ENCODE data around the gene SLC16A5.
"Not testable (repeated sequence)": the region's sequence is repeated elsewhere in the genome, so short reads cannot be mapped to it uniquely, and the experiment has no call there.

The SLC16A5 gene

DNA sequence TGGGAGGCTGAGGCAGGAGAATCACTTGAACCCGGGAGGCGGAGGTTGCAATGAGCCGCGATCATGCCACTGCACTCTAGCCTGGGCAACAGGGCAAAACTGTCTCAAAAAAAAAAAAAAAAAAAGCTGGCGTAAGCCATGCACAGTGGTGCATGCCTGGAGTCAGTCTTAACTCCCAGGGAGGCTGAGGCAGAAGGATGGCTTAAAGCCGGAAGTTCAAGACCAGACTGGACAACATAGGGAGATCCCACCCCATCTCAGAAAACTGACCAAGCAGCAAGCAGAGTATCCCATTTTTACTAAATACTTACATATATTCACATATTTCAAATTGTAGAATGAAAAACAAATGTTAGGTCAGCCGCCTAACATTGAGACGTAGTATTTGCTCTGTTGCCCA lies 39.2 kb downstream of the SLC16A5 start:
- Histone ChIP-seq H3K4me1 (ENCODE audit: control extremely low read depth in 1 of 4, control insufficient read depth in 4 of 4, insufficient read depth in 4 of 4, low read length in 3 of 4) (peaks cover 5 to 48% (median 44%) of the 10 kb centered on the region in 4 experiments), H3K9me3 (ENCODE audit: control extremely low read depth in 1 of 5, control insufficient read depth in 4 of 5, insufficient read depth in 2 of 5, low read depth in 1 of 5, low read length in 4 of 5) (no peaks in the 10 kb centered on the region), H3K27me3 (replicated peaks in 2 of 5; ENCODE audit: control insufficient read depth in 4 of 5, insufficient read depth in 5 of 5, low read length in 4 of 5) (no peaks in the 10 kb centered on the region), H3K4me3 (ENCODE audit: control insufficient read depth in 1 of 7, extremely low read depth in 1 of 7, insufficient read depth in 4 of 7, low read depth in 2 of 7, low read length in 6 of 7) (no peak overlapping the region), H3K27ac (ENCODE audit: insufficient read depth in 1 of 2, low read depth in 1 of 2, low read length in 2 of 2, poor library complexity in 1 of 2, severe bottlenecking in 2 of 2) (no peak overlapping the region), H3K36me3 (ENCODE audit: control insufficient read depth in 4 of 4, insufficient read depth in 4 of 4, low read length in 3 of 4) (peaks cover 0 to 24% (median 16%) of the 10 kb centered on the region in 4 experiments)
- DNase-seq = no peak
- POLR2A ChIA-PET = interaction anchor here (0.7 kb wide), 1 partner anchor 45 kb away, joined by 5 read pairs; no protein-coding TSS in a partner anchor
- CTCF ChIA-PET = interaction anchor here (0.6 to 5.2 kb wide), 7 partner anchors 8 to 231 kb away, joined by 3 to 71 read pairs (median 5); partner anchors contain the start of gene ARMC7
- WGBS (ENCODE audit: insufficient coverage) = 98% methylated on average over 6 of the region's 8 CpGs

DNA sequence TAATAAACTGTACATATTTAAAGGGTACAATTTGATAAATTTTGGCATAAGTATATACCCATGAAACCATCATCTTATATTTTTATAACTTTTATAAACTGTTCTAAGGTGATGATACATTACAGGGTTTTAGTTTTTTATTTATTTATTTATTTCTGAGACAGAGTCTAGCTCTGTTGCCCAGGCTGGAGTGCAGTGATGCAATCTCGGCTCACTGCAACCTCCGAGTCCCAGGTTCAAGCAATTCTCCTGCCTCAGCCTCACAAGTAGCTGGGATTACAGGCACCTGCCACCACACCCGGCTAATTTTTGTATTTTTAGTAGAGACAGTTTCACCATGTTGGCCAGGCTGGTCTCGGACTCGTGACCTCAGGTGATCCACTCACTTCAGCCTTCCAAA lies 40.2 kb downstream of the SLC16A5 start:
- CTCF ChIA-PET = interaction anchor here (1.3 to 5.0 kb wide), 4 partner anchors 9 to 67 kb away, joined by 5 to 33 read pairs (median 7); no protein-coding TSS in a partner anchor
- H3K9me3 ChIP-seq (ENCODE audit: control extremely low read depth in 1 of 5, control insufficient read depth in 4 of 5, insufficient read depth in 2 of 5, low read depth in 1 of 5, low read length in 4 of 5); POLR2A ChIA-PET; DNase-seq; H3K27me3 ChIP-seq (replicated peaks in 2 of 5; ENCODE audit: control insufficient read depth in 4 of 5, insufficient read depth in 5 of 5, low read length in 4 of 5); H3K4me3 ChIP-seq (ENCODE audit: control insufficient read depth in 1 of 7, extremely low read depth in 1 of 7, insufficient read depth in 4 of 7, low read depth in 2 of 7, low read length in 6 of 7); H3K27ac ChIP-seq (ENCODE audit: insufficient read depth in 1 of 2, low read depth in 1 of 2, low read length in 2 of 2, poor library complexity in 1 of 2, severe bottlenecking in 2 of 2): not testable (repeated sequence)
- WGBS (ENCODE audit: insufficient coverage) = 95% methylated on average over 4 of the region's 5 CpGs
- peaks cover 5 to 51% (median 46%) of the 10 kb centered on the region in 4 experiments for H3K4me1 ChIP-seq (ENCODE audit: control extremely low read depth in 1 of 4, control insufficient read depth in 4 of 4, insufficient read depth in 4 of 4, low read length in 3 of 4)
- peaks cover 0 to 24% (median 16%) of the 10 kb centered on the region in 4 experiments for H3K36me3 ChIP-seq (ENCODE audit: control insufficient read depth in 4 of 4, insufficient read depth in 4 of 4, low read length in 3 of 4)

DNA sequence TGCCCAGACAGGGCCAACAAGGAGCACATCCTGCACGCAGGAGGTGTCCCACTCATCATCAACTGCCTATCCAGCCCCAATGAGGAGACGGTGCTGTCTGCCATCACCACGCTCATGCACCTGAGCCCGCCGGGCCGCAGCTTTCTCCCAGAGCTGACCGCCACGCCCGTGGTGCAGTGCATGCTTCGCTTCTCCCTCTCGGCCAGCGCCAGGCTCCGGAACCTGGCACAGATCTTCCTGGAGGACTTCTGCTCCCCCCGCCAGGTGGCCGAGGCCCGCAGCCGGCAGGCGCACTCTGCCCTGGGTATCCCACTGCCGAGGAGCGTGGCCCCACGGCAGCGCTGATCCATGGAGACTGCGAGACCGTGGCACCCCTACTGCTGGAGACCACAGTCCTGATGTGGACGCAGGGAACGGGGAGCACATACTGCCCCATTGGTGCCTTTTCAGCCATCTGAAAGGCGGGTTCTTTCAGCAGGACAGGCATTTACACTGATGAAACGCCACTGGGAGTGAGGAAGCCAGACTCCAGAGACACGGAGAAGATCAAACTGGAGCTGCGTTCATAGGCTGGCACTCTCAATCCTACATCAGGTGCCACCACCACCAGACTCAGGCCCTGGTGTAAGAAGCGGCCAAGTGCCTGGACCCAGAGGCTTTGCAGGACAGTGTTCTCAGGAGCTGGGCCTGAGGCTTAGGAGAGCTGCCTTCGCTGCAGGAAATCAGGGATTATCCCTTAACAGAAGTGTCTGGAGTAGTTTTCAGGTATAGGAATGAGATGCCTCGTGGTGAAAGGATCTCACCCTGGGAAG lies 41.1 kb downstream of the SLC16A5 start:
- ChIA-PET CTCF (interaction anchor here (0.7 to 6.0 kb wide), 4 partner anchors 10 to 68 kb away, joined by 4 to 168 read pairs (median 26); partner anchors contain the start of gene ARMC7), POLR2A (no interaction called here)
- peaks cover 0 to 24% (median 16%) of the 10 kb centered on the region in 4 experiments for H3K36me3 ChIP-seq (ENCODE audit: control insufficient read depth in 4 of 4, insufficient read depth in 4 of 4, low read length in 3 of 4)
- H3K27me3 ChIP-seq (replicated peaks in 2 of 5; ENCODE audit: control insufficient read depth in 4 of 5, insufficient read depth in 5 of 5, low read length in 4 of 5) = no peaks in the 10 kb centered on the region
- WGBS (ENCODE audit: insufficient coverage) = 95% methylated on average over 33 of the region's 33 CpGs
- no peak overlapping the region for H3K27ac ChIP-seq (ENCODE audit: insufficient read depth in 1 of 2, low read depth in 1 of 2, low read length in 2 of 2, poor library complexity in 1 of 2, severe bottlenecking in 2 of 2)
- DNase-seq = no peak
- peaks cover 2 to 45% (median 41%) of the 10 kb centered on the region in 4 experiments for H3K4me1 ChIP-seq (ENCODE audit: control extremely low read depth in 1 of 4, control insufficient read depth in 4 of 4, insufficient read depth in 4 of 4, low read length in 3 of 4)
- no peak overlapping the region for H3K4me3 ChIP-seq (ENCODE audit: control insufficient read depth in 1 of 7, extremely low read depth in 1 of 7, insufficient read depth in 4 of 7, low read depth in 2 of 7, low read length in 6 of 7)
- H3K9me3 ChIP-seq (ENCODE audit: control extremely low read depth in 1 of 5, control insufficient read depth in 4 of 5, insufficient read depth in 2 of 5, low read depth in 1 of 5, low read length in 4 of 5) = no peaks in the 10 kb centered on the region

DNA sequence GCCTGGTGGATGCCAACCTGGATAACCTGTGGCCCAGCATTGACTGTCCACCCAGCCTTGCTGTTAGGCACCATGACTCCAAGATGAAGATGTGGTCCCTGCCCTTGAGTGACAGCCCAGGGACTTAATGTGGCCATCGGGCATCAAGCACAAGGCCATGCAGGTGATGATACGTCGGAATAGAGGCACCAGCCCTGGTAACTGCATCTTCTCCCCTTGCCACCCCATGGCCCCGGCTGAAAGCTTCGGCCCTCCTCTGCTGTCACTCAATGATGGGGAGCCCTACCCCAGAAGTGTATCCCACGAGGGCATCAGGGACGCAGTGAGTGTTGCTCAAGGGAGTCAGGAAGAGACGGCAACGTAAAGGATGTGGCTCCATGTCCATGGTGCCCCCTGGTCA lies 41.8 kb downstream of the SLC16A5 start:
- H3K4me3 ChIP-seq (ENCODE audit: control insufficient read depth in 1 of 7, extremely low read depth in 1 of 7, insufficient read depth in 4 of 7, low read depth in 2 of 7, low read length in 6 of 7) = no peak overlapping the region
- H3K4me1 ChIP-seq (ENCODE audit: control extremely low read depth in 1 of 4, control insufficient read depth in 4 of 4, insufficient read depth in 4 of 4, low read length in 3 of 4) = peaks cover 2 to 39% (median 34%) of the 10 kb centered on the region in 4 experiments
- no peak overlapping the region for H3K27ac ChIP-seq (ENCODE audit: insufficient read depth in 1 of 2, low read depth in 1 of 2, low read length in 2 of 2, poor library complexity in 1 of 2, severe bottlenecking in 2 of 2)
- WGBS (ENCODE audit: insufficient coverage) = 87% methylated on average over 7 of the region's 9 CpGs
- POLR2A ChIA-PET = interaction anchor here (0.5 to 2.1 kb wide), 2 partner anchors 15 to 40 kb away, joined by 7 to 11 read pairs; no protein-coding TSS in a partner anchor
- H3K27me3 ChIP-seq (replicated peaks in 2 of 5; ENCODE audit: control insufficient read depth in 4 of 5, insufficient read depth in 5 of 5, low read length in 4 of 5) = no peaks in the 10 kb centered on the region
- H3K9me3 ChIP-seq (ENCODE audit: control extremely low read depth in 1 of 5, control insufficient read depth in 4 of 5, insufficient read depth in 2 of 5, low read depth in 1 of 5, low read length in 4 of 5) = no peaks in the 10 kb centered on the region
- peaks cover 0 to 24% (median 16%) of the 10 kb centered on the region in 4 experiments for H3K36me3 ChIP-seq (ENCODE audit: control insufficient read depth in 4 of 4, insufficient read depth in 4 of 4, low read length in 3 of 4)
- no peak for DNase-seq
- CTCF ChIA-PET = interaction anchor here (1.0 to 6.0 kb wide), 6 partner anchors 8 to 68 kb away, joined by 3 to 168 read pairs (median 20); partner anchors contain the start of gene ARMC7

DNA sequence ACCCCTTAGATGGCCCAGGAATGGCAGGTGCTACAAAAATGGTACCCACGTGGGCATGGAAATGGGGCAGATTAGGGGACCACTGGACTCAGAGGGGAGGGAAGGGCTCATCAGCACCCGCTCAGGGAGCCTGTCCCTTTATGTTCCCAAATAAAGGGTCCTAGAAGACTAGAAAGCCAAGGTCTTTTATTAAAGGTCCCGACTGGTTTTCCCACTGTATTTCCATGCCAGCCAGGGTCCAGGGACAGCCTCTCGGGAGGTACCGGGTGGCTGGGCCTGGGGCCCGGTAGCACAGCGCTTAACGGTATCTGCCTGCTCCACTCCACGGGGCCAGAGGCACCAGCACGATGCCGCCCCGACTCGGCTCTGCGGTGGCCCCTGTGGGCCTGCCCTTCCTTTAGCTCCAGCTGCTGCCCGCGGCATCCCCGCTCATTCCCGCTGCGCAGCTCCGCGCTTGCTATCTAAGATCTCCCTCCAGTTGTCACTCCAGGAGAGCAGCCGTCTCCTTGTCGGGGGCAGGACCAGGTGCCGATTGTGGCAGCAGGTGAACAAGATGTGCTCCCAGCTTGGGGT lies 42.4 kb downstream of the SLC16A5 start:
- no peaks in the 10 kb centered on the region for H3K27me3 ChIP-seq (replicated peaks in 2 of 5; ENCODE audit: control insufficient read depth in 4 of 5, insufficient read depth in 5 of 5, low read length in 4 of 5)
- peaks cover 0 to 28% (median 17%) of the 10 kb centered on the region in 4 experiments for H3K36me3 ChIP-seq (ENCODE audit: control insufficient read depth in 4 of 4, insufficient read depth in 4 of 4, low read length in 3 of 4)
- ChIA-PET POLR2A (interaction anchor here (0.5 to 2.1 kb wide), 6 partner anchors 13 to 41 kb away, joined by 3 to 11 read pairs (median 5); partner anchors contain the start of gene JPT1), CTCF (interaction anchor here (0.7 to 6.0 kb wide), 15 partner anchors 8 to 118 kb away, joined by 3 to 168 read pairs (median 4); partner anchors contain the start of genes ARMC7, MRPL58 and SLC16A5)
- DNase-seq = no peak
- 91% methylated on average over 20 of the region's 24 CpGs for WGBS (ENCODE audit: insufficient coverage)
- H3K4me1 ChIP-seq (ENCODE audit: control extremely low read depth in 1 of 4, control insufficient read depth in 4 of 4, insufficient read depth in 4 of 4, low read length in 3 of 4) = peaks cover 2 to 33% (median 28%) of the 10 kb centered on the region in 4 experiments
- peak overlapping the region in 6 of 7 experiments; percentile 64 to 86 (median 81) for H3K4me3 ChIP-seq (ENCODE audit: control insufficient read depth in 1 of 7, extremely low read depth in 1 of 7, insufficient read depth in 4 of 7, low read depth in 2 of 7, low read length in 6 of 7)
- H3K9me3 ChIP-seq (ENCODE audit: control extremely low read depth in 1 of 5, control insufficient read depth in 4 of 5, insufficient read depth in 2 of 5, low read depth in 1 of 5, low read length in 4 of 5) = no peaks in the 10 kb centered on the region
- peak overlapping the region; percentile 50 to 86 for H3K27ac ChIP-seq (ENCODE audit: insufficient read depth in 1 of 2, low read depth in 1 of 2, low read length in 2 of 2, poor library complexity in 1 of 2, severe bottlenecking in 2 of 2)

DNA sequence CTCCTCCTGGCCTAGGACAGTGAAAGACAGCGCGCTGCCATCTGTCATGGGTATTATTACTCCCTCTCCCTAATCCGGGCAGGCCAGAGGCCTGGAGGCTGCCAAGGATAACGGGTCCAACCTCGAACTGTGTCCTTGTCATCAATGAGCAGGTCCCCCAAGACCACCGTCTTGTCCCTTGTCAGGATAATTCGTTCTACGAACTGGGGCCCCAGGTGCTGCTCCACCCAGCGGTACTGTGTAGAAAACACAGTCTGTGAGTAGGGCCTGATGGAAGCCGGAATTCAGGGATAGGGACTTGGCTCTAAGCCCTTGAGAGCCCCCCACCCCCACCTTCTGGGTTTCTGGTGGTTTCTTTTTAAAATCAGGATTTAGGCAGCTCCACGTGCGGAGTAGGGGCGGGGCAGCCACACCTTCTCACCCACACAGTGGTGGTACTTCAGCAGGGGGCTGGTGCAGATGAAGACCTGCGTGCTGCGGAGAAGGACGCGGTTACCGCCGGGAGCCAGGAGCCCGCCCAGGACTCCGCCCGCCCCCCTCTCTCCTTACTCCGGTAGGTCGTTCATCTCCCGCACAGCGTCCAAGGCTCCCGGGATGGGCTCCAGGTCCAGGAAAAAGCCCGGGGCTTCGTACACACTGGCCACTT lies 43.0 kb downstream of the SLC16A5 start:
- ChIA-PET POLR2A (interaction anchor here (0.5 to 2.1 kb wide), 5 partner anchors 14 to 40 kb away, joined by 3 to 11 read pairs (median 4); partner anchors contain the start of gene JPT1), CTCF (interaction anchor here (0.7 to 6.0 kb wide), 24 partner anchors 9 to 170 kb away, joined by 3 to 168 read pairs (median 4); partner anchors contain the start of genes ARMC7, MRPL58 and SLC16A5)
- Histone ChIP-seq H3K4me1 (ENCODE audit: control extremely low read depth in 1 of 4, control insufficient read depth in 4 of 4, insufficient read depth in 4 of 4, low read length in 3 of 4) (peaks cover 0 to 27% (median 23%) of the 10 kb centered on the region in 4 experiments), H3K27ac (ENCODE audit: insufficient read depth in 1 of 2, low read depth in 1 of 2, low read length in 2 of 2, poor library complexity in 1 of 2, severe bottlenecking in 2 of 2) (peak overlapping the region; percentile 50 to 86), H3K4me3 (ENCODE audit: control insufficient read depth in 1 of 7, extremely low read depth in 1 of 7, insufficient read depth in 4 of 7, low read depth in 2 of 7, low read length in 6 of 7) (peak overlapping the region; percentile 64 to 88 (median 83)), H3K27me3 (replicated peaks in 2 of 5; ENCODE audit: control insufficient read depth in 4 of 5, insufficient read depth in 5 of 5, low read length in 4 of 5) (no peaks in the 10 kb centered on the region), H3K36me3 (ENCODE audit: control insufficient read depth in 4 of 4, insufficient read depth in 4 of 4, low read length in 3 of 4) (peaks cover 0 to 34% (median 22%) of the 10 kb centered on the region in 4 experiments), H3K9me3 (ENCODE audit: control extremely low read depth in 1 of 5, control insufficient read depth in 4 of 5, insufficient read depth in 2 of 5, low read depth in 1 of 5, low read length in 4 of 5) (no peaks in the 10 kb centered on the region)
- WGBS (ENCODE audit: insufficient coverage) = 15% methylated on average over 29 of the region's 29 CpGs
- DNase-seq = peak; percentile 56 to 78 (median 78)
